ENCODE results near the gene LIN9.
"Not testable (repeated sequence)": the region's sequence is repeated elsewhere in the genome, so short reads cannot be mapped to it uniquely, and the experiment has no call there.

The LIN9 gene

DNA sequence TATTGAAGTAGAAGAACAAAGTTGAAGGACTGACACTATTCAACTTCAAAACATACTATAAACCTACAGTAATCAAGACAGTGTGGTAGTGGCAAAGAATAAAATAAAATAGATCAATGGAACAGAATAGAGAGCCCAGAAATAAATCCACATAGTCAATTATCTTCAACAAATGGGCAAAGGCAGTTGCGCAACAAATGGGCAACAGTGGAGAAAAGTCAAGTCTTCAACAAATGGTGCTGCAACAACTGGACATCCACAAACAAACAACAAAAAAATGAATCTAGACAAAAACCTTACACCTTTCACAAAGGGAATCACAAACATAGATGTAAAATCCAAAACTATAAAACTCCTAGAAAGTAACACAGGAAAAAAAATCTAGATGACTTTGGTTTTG, 47.1 kb downstream of the LIN9 start:
- TF ChIP-seq, protein P1, sequence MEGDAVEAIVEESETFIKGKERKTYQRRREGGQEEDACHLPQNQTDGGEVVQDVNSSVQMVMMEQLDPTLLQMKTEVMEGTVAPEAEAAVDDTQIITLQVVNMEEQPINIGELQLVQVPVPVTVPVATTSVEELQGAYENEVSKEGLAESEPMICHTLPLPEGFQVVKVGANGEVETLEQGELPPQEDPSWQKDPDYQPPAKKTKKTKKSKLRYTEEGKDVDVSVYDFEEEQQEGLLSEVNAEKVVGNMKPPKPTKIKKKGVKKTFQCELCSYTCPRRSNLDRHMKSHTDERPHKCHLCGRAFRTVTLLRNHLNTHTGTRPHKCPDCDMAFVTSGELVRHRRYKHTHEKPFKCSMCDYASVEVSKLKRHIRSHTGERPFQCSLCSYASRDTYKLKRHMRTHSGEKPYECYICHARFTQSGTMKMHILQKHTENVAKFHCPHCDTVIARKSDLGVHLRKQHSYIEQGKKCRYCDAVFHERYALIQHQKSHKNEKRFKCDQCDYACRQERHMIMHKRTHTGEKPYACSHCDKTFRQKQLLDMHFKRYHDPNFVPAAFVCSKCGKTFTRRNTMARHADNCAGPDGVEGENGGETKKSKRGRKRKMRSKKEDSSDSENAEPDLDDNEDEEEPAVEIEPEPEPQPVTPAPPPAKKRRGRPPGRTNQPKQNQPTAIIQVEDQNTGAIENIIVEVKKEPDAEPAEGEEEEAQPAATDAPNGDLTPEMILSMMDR (IDR thresholded peaks at IDR 0.05; ENCODE audit: control insufficient read depth, insufficient read depth, low read depth, low read length, missing control alignments): no peak
- no peak overlapping the region for H3K4me3 ChIP-seq (ENCODE audit: control insufficient read depth, low read depth, low read length)
- DNase-seq (ENCODE audit: low read depth): no peak

- DNase-seq (ENCODE audit: low read depth): peak; percentile 16
- TF ChIP-seq, protein P1 (IDR thresholded peaks at IDR 0.05; ENCODE audit: control insufficient read depth, insufficient read depth, low read depth, low read length, missing control alignments): no peak
- no peak overlapping the region for H3K4me3 ChIP-seq (ENCODE audit: control insufficient read depth, low read depth, low read length)
These were observed 53.6 kb downstream of the LIN9 start for GRCh38 chr1:226255380-226255779.

DNA sequence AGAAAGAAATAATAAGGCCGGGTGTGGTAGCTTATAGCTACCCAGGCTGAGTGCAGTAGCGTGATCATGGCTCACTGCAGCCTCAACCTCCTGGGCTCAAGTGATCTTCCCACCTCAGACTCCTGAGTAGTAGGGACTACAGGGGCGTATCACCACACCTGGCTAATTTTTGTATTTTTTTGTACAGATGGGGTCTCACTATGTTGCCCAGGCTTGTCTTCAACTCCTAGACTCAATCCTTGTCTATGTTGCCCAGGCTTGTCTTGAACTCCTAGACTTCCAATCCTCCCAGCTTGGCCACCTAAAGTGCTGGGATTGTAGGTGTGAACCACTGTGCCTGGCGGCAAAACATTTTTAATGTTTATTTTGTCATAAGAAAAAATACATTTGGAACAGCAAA, 55.0 kb downstream of the LIN9 start:
- TF ChIP-seq, protein P1 (IDR thresholded peaks at IDR 0.05; ENCODE audit: control insufficient read depth, insufficient read depth, low read depth, low read length, missing control alignments): no peak
- H3K4me3 ChIP-seq (ENCODE audit: control insufficient read depth, low read depth, low read length): no peak overlapping the region
- no peak for DNase-seq (ENCODE audit: low read depth)

DNA sequence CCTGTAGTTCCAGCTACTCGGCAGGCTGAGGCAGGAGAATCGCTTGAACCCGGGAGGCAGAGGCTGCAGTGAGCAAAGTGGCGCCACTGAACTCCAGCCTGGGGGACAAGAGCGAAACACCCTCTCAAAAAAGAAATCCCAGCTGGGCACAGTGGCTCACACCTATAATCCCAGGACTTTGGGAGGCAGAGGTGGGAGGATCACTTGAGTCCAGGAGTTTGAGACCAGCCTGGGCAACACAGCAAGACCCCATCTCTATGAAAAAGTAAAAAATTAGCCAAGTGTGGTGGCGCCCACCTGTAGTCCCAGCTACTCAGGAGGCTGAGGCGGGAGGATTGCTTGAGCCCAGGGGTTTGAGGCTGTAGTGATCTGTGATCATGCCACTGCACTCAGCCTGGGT, 56.1 kb downstream of the LIN9 start:
- H3K4me3 ChIP-seq (ENCODE audit: control insufficient read depth, low read depth, low read length); DNase-seq (ENCODE audit: low read depth): not testable (repeated sequence)

DNA sequence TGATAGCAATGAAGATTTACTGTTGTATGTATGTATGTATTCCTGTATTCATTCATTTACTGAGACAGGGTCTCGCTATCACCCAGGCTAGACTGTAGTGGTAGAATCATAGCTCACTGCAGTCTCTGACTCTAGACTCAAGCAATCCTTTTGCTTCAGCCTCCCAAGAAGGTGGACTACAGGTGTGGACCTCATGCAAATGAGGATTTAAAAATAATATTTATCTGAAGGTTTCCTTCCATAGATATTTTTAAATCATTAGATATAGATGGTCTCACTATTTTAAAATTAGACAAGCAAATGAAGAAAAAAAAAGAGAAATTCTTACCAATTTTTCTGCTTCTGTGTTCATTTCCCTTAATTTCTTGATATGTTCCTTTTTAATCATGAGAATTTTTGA, 58.5 kb downstream of the LIN9 start:
- H3K4me3 ChIP-seq (ENCODE audit: control insufficient read depth, low read depth, low read length): no peak overlapping the region
- DNase-seq (ENCODE audit: low read depth): no peak
- TF ChIP-seq, protein P1 (IDR thresholded peaks at IDR 0.05; ENCODE audit: control insufficient read depth, insufficient read depth, low read depth, low read length, missing control alignments): no peak

DNA sequence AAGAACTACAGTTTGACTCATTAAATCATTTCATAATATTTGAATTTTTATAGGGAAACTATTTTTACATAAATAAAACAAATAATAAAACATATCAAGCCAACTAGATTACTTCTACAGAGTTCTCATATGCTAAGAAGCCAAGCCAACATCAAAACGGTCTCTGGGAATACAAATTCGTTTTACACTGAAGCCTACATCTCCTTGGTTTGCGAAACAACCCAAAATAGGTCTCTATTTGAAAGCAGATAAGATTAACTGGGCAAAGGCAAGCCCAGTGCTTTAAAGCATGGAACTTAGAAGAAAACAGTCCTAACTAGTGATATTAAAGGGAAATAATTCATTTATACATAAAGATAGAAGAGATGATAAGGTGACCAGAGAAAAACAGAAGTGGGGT, 60.2 kb downstream of the LIN9 start:
- no peak overlapping the region for H3K4me3 ChIP-seq (ENCODE audit: control insufficient read depth, low read depth, low read length)
- no peak for DNase-seq (ENCODE audit: low read depth)
- TF ChIP-seq, protein P1 (IDR thresholded peaks at IDR 0.05; ENCODE audit: control insufficient read depth, insufficient read depth, low read depth, low read length, missing control alignments): no peak

DNA sequence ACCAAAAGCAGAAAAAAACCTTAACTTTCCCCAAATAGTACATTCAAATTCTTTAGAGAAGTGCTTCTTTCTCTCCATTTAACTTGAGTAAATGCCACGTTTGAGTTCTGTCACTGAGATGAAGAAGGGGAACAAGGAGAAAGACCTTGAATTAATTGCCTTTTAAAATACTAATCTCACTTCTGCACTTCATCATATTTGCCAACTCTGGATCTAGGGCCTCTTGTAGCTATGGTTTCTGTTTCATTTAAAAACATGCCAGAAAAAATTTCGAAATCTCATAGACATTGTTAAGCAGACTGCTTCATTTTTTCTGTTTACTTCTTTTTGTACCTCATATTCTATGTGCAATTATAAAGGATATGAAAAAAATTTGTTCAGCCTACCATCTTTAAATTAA, 60.9 kb downstream of the LIN9 start:
- peak; percentile 17 for DNase-seq (ENCODE audit: low read depth)
- no peak overlapping the region for H3K4me3 ChIP-seq (ENCODE audit: control insufficient read depth, low read depth, low read length)
- TF ChIP-seq, protein P1 (IDR thresholded peaks at IDR 0.05; ENCODE audit: control insufficient read depth, insufficient read depth, low read depth, low read length, missing control alignments): no peak

Measured in AG09309 (cell line).